GM04504 (cell line): ENCODE results near the gene COA8.

ENCODE experiments used
- DNase-seq: peaks from one replicate; pipeline ENCODE4 v3.0.0-alpha.2; 2012; ENCODE audit warnings: low read depth

COA8 gene

DNA sequence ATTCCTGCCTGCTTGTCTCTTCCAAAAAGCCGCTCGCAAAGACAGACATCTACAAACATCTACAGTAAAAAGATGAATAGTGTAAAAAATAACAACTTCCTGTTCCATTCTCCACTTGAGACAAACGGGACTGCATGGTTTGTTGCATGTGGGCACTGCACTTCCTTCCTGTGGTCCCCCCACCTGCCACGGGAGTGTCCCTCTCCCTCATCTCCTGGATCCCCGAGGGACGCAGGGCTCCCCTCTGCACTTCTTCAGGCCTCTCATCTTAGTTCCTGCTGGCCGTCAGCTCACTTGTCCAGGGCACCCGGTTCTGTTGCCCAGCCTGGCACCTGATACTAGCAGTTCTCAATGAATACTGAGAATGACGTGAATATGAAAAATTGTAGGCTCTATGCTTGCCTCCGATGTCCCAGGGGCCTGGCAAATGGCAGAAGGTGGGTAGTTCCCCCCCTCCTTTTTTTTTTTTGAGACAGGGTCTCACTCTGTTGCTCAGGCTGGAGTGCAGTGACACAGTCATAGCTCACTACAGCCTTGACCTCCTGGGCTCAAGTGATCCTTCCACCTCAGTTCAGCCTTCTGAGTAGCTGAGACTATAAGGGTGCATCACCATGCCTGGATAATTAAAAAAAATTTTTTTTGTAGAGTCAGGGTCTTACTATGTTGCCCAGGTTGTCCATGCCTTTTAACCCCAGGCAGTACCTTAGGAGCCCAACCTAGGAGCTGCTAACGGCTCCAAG, 62.8 kb downstream of the COA8 start:
- no peak for DNase-seq

DNA sequence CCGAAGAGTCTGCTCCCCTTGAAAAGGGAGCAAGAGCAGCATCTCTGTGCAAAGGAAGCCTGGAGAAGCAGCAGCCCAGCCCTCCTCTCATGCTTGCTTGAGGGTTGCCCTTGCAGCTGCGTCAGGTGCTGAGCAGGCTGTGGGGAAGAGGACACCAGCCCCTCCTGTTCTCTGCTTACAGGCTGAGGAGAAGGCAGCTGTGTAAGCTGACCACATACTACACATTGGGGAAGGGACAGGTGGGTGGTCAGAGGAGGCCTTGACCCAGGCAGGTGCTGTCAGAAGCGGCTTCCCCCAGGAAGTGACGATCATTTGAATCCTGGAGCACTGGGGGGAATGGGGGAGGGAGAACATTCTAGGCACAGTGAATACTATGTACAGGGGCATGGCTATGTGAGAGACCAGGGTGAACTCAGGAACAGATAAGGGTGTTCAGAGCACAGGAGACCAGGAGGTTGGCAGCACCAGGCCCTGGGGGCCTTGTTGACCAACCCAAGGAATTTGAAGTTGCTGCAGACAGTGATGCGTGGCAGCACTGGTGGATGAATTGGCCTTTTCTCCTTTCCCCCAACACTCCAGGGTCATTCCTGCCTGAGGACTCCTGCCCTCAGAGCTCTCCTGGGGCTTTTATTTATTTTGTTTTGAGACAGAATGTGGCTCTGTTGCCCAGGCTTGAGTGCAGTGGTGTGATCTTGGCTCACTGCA, 63.5 kb downstream of the COA8 start:
- DNase-seq = no peak

DNA sequence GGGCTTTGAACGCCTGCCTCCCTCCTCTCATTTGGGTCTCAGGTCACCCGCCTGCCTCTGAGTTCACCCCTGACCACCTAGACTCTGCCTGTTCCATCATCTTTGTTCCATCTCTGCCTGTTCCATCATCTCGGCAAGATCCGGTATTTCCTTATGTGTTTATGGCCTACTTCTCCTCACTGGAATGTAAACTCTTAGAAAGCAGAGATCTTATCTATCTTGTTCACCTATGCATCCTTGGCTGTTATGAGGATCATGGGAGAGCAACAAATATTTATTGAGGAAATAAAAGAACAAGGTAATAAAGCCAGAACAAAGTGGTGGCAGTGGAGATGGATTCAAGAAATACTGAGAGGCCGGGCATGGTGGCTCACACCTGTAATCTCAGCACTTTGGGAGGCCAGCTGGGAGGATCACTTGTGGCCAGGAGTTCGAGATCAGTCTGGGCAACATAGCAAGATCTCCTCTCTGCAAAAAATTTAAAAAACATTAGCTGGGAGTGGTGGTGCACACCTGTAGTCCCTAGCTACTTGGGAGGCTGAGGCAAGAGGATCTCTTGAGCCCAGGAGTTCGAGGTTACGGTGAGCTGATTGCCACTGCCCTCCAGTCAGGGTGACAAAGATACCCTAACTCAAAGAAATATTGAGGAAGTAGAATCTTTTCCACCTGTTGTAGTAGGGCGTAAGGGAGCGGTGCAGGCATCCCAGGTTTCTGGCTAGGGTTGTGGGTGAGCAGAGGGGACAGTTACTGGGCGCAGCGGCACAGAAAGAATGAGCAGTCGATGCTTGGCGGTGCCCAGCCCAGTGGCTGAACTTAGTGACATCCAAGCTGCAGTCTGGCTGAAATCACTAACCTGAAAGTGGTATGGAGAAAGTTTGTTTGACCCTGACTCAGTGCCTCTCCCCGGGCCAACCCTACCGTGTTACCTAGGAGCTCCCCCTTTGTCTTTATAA, 64.6 kb downstream of the COA8 start:
- no peak for DNase-seq

DNA sequence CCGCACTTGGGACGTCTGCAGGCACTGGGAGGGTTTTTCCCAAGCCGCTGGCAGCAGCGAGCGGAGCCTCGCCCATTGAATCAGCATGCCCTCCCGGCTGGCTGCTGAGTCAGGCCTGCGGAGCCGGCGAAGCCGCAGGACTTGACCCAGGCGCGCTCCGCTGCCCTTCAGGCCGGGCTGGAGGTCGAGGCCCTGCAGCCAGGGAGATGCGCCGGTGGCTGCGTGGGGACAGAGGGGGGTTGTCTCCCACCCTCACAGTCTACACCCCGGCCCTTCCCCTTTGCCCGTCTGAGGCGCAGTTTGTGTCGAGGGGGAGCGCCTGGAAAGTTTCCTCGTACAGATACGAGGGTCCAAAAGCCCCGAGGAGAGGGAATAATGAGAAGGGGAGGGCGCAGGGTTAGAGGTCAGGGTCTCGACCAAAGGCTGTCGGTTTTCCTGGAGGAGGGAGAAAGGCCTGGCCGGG, 65.5 kb downstream of the COA8 start:
- peak; percentile 63 for DNase-seq

DNA sequence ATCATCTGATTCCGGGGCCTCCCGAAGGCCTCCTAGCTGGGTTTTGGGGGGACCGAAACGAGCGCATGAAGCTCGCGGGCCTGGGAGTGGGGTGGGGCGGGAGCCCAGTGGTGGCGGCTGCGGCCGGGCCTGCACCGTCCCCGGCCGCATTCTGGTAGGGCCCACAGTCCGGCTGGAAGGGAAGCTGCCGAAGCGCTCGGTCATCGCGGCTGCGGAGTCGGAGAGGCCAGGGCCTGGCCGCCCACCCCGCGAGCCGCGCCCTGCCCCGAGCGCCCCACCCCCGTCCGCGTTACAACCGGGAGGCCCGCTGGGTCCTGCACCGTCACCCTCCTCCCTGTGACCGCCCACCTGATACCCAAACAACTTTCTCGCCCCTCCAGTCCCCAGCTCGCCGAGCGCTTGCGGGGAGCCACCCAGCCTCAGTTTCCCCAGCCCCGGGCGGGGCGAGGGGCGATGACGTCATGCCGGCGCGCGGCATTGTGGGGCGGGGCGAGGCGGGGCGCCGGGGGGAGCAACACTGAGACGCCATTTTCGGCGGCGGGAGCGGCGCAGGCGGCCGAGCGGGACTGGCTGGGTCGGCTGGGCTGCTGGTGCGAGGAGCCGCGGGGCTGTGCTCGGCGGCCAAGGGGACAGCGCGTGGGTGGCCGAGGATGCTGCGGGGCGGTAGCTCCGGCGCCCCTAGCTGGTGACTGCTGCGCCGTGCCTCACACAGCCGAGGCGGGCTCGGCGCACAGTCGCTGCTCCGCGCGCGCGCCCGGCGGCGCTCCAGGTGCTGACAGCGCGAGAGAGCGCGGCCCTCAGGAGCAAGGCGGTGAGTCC, 66.1 kb downstream of the COA8 start, which contains the start of gene KLC1:
Gene KLC1, plus strand, starts transcription at position 528 of the 819 bp plus-strand sequence. CDS start 25,354 bp downstream, outside the sequence.
- peak; percentile 47 for DNase-seq

DNA sequence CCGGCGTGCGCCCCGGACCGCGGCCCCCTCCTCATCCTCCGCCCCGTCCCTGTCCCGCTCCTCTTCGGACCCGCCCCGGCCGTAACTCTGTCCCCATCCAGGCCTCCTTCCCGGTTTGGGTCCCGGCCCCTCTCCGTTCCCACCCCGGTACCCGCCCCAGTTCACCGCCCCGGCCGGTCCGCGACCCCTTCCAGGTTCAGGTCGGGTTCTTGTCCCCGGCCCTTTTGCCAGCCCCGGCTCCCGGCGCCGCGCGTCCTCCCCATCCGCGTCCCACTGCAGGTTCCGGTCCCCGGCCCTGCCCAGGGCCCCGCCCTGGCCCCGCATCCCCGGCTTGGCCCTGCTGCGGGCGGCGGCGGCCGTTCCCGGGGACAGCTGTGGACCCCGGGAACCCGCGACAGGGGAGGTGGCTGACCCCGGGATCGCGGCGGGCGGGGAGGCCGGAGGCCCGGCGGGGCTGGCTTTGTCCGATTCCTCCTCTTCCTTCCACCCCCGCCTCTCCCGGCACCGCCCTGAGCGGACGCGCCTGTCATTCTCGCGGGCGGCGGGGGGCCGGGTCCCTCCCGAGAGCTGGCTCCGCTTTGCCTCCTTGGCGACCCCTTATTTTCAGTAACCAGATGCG, 66.9 kb downstream of the COA8 start:
- DNase-seq = no peak

DNA sequence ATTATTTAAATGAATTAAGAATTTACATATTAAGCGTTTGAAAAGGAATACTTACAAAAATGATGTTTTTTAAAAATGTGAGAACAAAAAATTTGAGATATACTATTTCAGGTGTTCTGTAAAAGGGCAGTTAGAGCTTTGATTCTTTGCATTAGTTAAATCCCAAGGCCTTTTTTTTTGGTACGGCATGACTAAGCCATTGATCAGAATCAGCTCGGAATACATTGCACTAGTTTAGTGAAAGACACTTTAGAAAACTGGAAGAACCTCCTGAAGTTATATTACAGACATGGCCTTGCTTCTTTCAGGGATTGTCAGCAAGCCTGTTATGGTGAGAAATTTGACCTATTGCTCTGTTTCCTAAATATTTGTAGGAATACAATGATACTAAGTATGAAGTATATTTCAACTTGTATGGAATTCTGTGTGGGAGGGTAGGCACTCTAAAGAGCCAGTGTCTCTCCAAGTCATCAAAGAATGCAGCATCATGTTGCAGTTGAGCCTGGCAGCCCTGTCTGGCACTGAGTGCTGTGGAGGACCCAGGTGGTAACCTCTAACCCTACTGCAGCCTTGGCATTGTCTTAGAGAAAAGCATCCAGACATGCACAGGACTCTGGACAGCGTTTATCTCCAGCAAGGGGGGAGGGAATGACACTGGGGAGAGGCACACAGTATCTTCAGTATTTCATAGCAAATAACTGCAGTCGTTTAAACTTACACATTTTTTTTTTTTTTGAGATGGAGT, 67.8 kb downstream of the COA8 start:
- no peak for DNase-seq

DNA sequence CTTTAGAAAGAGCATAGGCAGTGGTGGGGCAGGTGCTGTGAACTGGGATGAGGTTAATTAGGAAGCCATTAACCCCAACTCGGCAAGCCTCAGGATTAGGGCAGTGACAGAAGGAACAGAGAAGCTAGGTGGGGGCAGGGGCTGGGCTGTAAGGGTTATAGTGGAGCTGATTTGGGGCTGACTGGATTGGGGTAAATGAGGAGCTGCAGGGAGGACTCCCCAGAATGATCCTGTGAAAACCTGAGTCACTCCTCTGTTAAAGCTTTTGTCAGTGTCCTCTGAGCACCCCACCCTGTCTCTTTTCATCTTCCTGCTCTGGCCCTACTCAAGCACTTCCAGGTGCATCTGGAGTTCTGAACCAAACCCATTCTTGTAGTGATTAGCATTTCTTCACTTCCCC, 70.6 kb downstream of the COA8 start:
- DNase-seq = no peak

DNA sequence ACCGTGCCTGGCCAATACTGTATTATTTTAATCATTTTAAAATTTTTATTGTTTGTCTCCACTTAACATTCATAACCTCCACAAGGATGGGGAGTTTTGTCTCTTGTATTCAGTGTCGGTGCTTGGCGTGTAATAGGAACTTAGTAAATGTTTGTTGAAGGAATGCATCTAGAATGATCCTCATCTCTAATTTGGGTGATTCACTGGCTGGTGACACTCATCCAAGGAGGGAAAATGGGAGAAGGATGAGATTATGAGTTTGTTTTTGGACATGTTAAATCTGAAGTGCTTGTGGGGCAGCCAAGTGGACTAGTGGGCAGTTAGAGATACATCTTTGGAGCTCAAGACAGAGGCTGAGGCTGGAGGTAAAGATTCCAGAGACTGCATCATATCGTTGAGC, 71.4 kb downstream of the COA8 start:
- no peak for DNase-seq

DNA sequence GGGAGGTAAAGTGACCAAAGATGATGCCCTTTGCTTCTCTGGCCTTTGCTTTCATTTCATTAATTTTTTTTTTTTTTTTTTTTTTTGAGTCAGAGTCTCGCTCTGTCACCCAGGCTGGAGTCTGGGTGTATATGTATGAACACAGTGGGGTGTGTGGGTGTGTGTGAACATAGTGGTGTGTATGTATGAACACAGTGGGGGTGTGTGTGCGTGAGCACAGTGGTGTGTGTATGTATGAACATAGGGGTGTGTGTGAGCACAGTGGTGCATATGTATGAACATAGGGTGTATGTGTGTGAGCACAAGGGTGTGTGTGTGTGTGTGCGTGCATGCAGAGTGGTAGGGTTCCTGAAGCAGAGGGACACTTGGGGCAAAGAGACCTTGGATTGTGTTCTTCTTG, 75.8 kb downstream of the COA8 start:
- DNase-seq = no peak
